ENCODE measurements around the gene SETD6.

The SETD6 gene

DNA sequence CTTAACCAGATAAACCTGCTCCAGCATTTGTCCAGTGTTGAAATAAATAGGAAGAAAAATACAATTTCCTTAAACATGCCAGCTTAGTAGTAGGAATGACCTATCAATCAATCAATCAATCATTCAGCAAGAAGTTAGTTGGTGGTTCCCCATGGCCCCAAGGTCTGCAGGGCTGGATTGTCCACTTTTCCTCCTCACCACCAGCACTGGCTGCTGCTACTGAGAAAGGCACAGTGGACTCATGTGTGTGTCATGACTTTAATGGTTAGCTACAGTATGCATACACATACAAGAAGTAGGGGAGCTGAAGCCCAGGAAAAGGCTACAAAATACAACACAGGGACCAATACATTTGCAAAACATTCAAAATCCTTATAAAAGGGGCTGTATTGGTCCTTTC, 4.4 kb downstream of the SETD6 start:
- Histone ChIP-seq H3K27ac (no peak overlapping the region), H3K36me3 (ENCODE audit: control insufficient read depth, insufficient read depth, low read length) (no peaks in the 10 kb centered on the region), H3K9me3 (ENCODE audit: control insufficient read depth, low read length) (no peaks in the 10 kb centered on the region), H3K4me1 (peaks cover 6% of the 10 kb centered on the region), H3K9ac (no peak overlapping the region), H3K4me3 (ENCODE audit: low read depth, low read length) (no peak overlapping the region), H3K4me2 (ENCODE audit: low read length) (no peak overlapping the region), H2AFZ (no peak overlapping the region), H3K79me2 (no peaks in the 10 kb centered on the region), H3K27me3 (ENCODE audit: control insufficient read depth, insufficient read depth, low read length) (no peaks in the 10 kb centered on the region)
- TF ChIP-seq, protein P1, sequence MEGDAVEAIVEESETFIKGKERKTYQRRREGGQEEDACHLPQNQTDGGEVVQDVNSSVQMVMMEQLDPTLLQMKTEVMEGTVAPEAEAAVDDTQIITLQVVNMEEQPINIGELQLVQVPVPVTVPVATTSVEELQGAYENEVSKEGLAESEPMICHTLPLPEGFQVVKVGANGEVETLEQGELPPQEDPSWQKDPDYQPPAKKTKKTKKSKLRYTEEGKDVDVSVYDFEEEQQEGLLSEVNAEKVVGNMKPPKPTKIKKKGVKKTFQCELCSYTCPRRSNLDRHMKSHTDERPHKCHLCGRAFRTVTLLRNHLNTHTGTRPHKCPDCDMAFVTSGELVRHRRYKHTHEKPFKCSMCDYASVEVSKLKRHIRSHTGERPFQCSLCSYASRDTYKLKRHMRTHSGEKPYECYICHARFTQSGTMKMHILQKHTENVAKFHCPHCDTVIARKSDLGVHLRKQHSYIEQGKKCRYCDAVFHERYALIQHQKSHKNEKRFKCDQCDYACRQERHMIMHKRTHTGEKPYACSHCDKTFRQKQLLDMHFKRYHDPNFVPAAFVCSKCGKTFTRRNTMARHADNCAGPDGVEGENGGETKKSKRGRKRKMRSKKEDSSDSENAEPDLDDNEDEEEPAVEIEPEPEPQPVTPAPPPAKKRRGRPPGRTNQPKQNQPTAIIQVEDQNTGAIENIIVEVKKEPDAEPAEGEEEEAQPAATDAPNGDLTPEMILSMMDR (IDR thresholded peaks at IDR 0.05) = no peak

DNA sequence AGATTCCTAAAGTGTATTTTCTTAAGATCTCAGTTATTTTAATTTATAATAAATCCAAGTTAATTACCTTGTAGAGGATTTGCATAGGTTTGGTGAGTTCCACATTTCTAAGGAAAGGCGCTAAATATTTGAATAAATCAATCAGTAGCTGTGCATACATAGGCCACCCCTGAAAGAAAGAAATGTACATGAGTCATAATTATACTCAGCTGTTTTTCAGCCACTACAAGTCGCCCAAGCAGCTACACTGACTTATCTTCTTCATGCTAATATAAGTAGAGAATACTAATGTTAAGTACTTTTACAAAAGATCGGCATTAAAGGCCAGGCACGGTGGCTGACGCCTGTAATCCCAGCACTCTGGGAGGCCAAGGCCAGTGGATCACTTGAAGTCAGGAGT, 14.9 kb downstream of the SETD6 start:
- H3K27me3 ChIP-seq (ENCODE audit: control insufficient read depth, insufficient read depth, low read length) = no peaks in the 10 kb centered on the region
- no peaks in the 10 kb centered on the region for H3K79me2 ChIP-seq
- H2AFZ ChIP-seq = no peak overlapping the region
- H3K4me2 ChIP-seq (ENCODE audit: low read length) = no peak overlapping the region
- H3K9ac ChIP-seq = no peak overlapping the region
- no peak overlapping the region for H3K27ac ChIP-seq
- H3K4me1 ChIP-seq = no peaks in the 10 kb centered on the region
- TF ChIP-seq, protein P1 (IDR thresholded peaks at IDR 0.05) = no peak
- H3K4me3 ChIP-seq (ENCODE audit: low read depth, low read length) = no peak overlapping the region
- H3K36me3 ChIP-seq (ENCODE audit: control insufficient read depth, insufficient read depth, low read length) = no peaks in the 10 kb centered on the region
- H3K9me3 ChIP-seq (ENCODE audit: control insufficient read depth, low read length) = no peaks in the 10 kb centered on the region

DNA sequence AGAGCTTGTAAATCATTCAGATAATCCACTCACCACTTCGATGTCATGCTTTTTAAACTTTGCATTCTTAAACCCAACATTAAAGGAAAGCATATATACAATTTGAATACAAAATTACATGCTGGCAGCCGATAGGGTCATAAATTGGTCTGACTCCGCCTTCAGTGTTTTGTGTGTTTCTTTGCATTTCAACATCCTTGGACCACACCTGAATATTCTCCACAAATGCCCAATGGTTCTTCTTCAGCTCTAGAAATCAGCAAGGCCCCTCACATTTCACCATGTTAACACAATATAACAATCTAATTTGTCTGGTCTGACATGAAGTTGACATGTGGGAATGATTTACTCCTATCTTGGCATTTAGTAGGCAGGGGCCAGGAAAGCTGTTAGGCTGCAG, 17.1 kb downstream of the SETD6 start:
- Histone ChIP-seq H3K27ac (no peak overlapping the region), H3K36me3 (ENCODE audit: control insufficient read depth, insufficient read depth, low read length) (no peaks in the 10 kb centered on the region), H3K79me2 (no peaks in the 10 kb centered on the region), H3K4me1 (no peaks in the 10 kb centered on the region), H2AFZ (no peak overlapping the region), H3K4me3 (ENCODE audit: low read depth, low read length) (no peak overlapping the region), H3K9me3 (ENCODE audit: control insufficient read depth, low read length) (no peaks in the 10 kb centered on the region), H3K4me2 (ENCODE audit: low read length) (no peak overlapping the region), H3K27me3 (ENCODE audit: control insufficient read depth, insufficient read depth, low read length) (no peaks in the 10 kb centered on the region), H3K9ac (no peak overlapping the region)
- TF ChIP-seq, protein P1 (IDR thresholded peaks at IDR 0.05) = no peak

DNA sequence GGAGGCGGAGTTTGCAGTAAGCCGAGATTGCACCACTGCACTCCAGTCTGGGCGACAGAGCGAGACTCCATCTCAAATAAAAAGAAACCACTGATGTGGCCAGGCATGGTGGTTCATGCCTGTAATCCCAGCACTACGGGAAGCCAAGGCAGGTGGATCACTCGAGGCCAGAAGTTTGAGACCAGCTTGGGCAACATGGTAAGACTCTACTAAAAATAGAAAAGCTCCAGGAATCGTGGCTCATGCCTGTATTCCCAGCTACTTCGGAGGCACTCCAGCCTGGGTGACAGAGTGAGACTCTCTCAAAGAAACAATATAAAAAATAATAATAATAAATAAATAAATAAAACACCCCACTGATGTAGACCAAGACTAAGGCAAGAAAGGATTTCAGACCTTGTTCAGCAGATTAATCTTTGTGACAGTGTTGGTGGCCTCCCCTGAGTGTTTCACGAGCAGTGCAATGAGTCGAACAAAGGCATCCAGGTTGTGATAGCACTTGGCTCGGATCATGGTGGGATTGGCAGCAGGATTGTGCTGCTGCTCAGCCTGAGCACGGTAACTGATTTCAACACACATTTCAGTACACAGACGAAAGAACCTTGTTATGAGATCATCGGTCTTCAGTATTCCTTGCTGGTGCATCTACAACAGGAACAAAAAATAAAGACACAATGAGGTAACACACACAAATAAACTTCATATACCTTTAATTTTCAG, 18.6 kb downstream of the SETD6 start:
- no peak overlapping the region for H3K4me2 ChIP-seq (ENCODE audit: low read length)
- H3K27me3 ChIP-seq (ENCODE audit: control insufficient read depth, insufficient read depth, low read length) = no peaks in the 10 kb centered on the region
- no peak overlapping the region for H2AFZ ChIP-seq
- no peak overlapping the region for H3K27ac ChIP-seq
- H3K79me2 ChIP-seq = no peaks in the 10 kb centered on the region
- no peaks in the 10 kb centered on the region for H3K9me3 ChIP-seq (ENCODE audit: control insufficient read depth, low read length)
- no peak overlapping the region for H3K4me3 ChIP-seq (ENCODE audit: low read depth, low read length)
- H3K9ac ChIP-seq = no peak overlapping the region
- H3K4me1 ChIP-seq = no peaks in the 10 kb centered on the region
- no peaks in the 10 kb centered on the region for H3K36me3 ChIP-seq (ENCODE audit: control insufficient read depth, insufficient read depth, low read length)
- TF ChIP-seq, protein P1 (IDR thresholded peaks at IDR 0.05) = no peak

DNA sequence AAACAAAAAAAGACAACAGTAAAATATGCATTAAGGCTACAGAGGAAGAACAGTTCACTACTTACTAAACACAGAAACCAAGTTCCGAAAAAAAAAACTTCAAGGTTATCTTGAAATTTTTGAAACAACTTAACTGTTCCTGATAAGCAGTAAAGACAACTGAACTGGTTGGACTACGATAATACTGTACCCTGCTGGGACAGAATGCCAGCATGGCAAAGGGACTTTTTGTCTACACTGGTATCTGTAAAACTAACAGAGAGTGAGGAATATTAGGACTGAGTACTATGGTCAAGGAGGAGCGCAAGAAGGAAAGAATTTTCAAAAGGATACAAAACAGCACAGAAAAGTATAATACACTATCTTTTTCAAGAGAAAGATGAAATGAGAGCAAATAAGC, 19.8 kb downstream of the SETD6 start:
- no peak overlapping the region for H3K4me2 ChIP-seq (ENCODE audit: low read length)

More for the DNA sequence above, 19.8 kb downstream of the SETD6 start:
- Histone ChIP-seq H3K36me3 (ENCODE audit: control insufficient read depth, insufficient read depth, low read length) (no peaks in the 10 kb centered on the region), H3K27me3 (ENCODE audit: control insufficient read depth, insufficient read depth, low read length) (no peaks in the 10 kb centered on the region), H3K27ac (no peak overlapping the region), H3K4me3 (ENCODE audit: low read depth, low read length) (no peak overlapping the region), H2AFZ (no peak overlapping the region), H3K9me3 (ENCODE audit: control insufficient read depth, low read length) (no peaks in the 10 kb centered on the region), H3K79me2 (no peaks in the 10 kb centered on the region), H3K9ac (no peak overlapping the region), H3K4me1 (no peaks in the 10 kb centered on the region)
- TF ChIP-seq, protein P1 (IDR thresholded peaks at IDR 0.05) = no peak
